Measurements from ENCODE around the gene BCAR1.

DNA sequence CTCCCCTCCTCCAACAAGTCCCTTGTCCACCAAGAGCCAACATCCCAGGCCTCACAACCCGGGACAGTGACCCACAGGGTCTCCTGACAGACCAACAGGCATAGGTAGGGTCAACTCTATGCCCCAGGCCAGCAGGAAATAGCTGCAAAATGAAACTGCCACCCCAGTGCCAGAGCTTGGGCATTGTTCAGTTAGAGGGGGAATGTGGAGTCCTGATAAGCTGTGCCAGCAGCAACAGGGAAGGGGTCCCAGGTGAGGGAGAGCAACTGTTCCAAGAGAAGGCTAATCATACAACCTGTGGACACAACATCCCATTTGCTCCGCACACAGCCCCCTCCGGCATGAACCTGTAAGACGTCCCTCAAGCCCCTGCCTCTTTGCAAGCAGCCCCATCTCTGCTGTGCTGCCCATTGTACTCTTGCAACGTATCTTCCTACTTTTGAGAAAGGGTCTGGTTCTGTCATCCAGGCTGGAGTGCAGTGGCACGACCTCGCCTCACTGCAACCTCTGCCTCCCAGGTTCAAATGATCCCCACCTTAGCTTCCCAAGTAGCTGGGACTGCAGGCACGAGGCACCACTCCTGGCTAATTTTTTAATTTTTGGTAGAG, 61.7 kb downstream of the BCAR1 start:
- TF ChIP-seq, protein P1, sequence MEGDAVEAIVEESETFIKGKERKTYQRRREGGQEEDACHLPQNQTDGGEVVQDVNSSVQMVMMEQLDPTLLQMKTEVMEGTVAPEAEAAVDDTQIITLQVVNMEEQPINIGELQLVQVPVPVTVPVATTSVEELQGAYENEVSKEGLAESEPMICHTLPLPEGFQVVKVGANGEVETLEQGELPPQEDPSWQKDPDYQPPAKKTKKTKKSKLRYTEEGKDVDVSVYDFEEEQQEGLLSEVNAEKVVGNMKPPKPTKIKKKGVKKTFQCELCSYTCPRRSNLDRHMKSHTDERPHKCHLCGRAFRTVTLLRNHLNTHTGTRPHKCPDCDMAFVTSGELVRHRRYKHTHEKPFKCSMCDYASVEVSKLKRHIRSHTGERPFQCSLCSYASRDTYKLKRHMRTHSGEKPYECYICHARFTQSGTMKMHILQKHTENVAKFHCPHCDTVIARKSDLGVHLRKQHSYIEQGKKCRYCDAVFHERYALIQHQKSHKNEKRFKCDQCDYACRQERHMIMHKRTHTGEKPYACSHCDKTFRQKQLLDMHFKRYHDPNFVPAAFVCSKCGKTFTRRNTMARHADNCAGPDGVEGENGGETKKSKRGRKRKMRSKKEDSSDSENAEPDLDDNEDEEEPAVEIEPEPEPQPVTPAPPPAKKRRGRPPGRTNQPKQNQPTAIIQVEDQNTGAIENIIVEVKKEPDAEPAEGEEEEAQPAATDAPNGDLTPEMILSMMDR (IDR thresholded peaks at IDR 0.05): no peak
- TF ChIP-seq REST (IDR thresholded peaks at IDR 0.05; ENCODE audit: insufficient read depth in 1 of 2, low read depth in 2 of 2, low read length in 1 of 2): no peak
- TF ChIP-seq POLR2AphosphoS5 (IDR thresholded peaks at IDR 0.05; ENCODE audit: low read depth, low read length): no peak
- no peak for TF ChIP-seq SIN3A (IDR thresholded peaks at IDR 0.05; ENCODE audit: borderline replicate concordance, insufficient read depth, low read depth, low read length)

Data from Panc1 (cell line).